Psoas muscle (tissue), 8 donors: ENCODE measurements around the gene HECTD1. TPM values are rescaled to one million over a fixed set of nuclear protein-coding genes. Genes with fewer than 3 reads are reported as not detected.
"Not testable (repeated sequence)": the region's sequence is repeated elsewhere in the genome, so short reads cannot be mapped to it uniquely, and the experiment has no call there.

Experiments
- ATAC-seq, 4 donors: fragments of 200-7000 bp; cut with Tn5 transposase; one replicate each; pipeline ENCODE4 v1.9.1; 2020; ENCODE audit warnings: moderate library complexity in 3 of 4, mild to moderate bottlenecking in 2 of 4
- DNase-seq, 2 donors: peaks; one replicate each; pipeline ENCODE4 v3.0.0-alpha.2; 2020
- H3K27ac ChIP-seq: fragments of 200-600 bp; one replicate; pipeline ENCODE4 v1.8.0; 2022
- H3K27me3 ChIP-seq, 3 donors: fragments of 200-600 bp in 1 of 3; one replicate each; pipeline versions ENCODE4 v1.6.1 to v1.8.0; 2013 to 2022; ENCODE audit warnings: low read length in 2 of 3, mild to moderate bottlenecking in 2 of 3, moderate library complexity in 1 of 3; ENCODE audit not compliant: insufficient read depth in 3 of 3
- H3K36me3 ChIP-seq, 2 donors: fragments of 200-600 bp in 1 of 2; one replicate each; pipeline versions ENCODE4 v1.6.1 to v1.8.0; 2013 to 2022; ENCODE audit warnings: low read depth in 1 of 2, mild to moderate bottlenecking in 1 of 2, moderate library complexity in 1 of 2; ENCODE audit not compliant: insufficient read depth in 1 of 2
- H3K4me1 ChIP-seq: fragments of 200-600 bp; one replicate; pipeline ENCODE4 v1.8.0; 2022
- H3K4me3 ChIP-seq: fragments of 200-600 bp; one replicate; pipeline ENCODE4 v1.8.0; 2022; ENCODE audit warnings: mild to moderate bottlenecking
- H3K9me3 ChIP-seq: fragments of 200-600 bp; one replicate; pipeline ENCODE4 v1.8.0; 2022
- CTCF ChIP-seq: fragments of 200-600 bp; IDR thresholded peaks from one replicate; pipeline ENCODE4 v1.8.0; 2022; ENCODE audit warnings: antibody characterized with exemption
- WGBS, 3 donors: extraction: QIAGEN DNeasy Blood & Tissue Kit; methylation state at CpG; one replicate each; pipeline versions ENCODE4 v1.1.6 to v1.1.7; 2013; 5-methylcytosine and 5-hydroxymethylcytosine counted together
- intact Hi-C, 2 donors: fragments of 100-400 bp; cut with DNase I; formaldehyde crosslinking; loops; one replicate each; pipeline versions ENCODE4 v1.11.0 to v1.14.2; 2022
- polyA plus RNA-seq, 3 donors: library from polyadenylated mRNA; stranded (reverse); fragments of 200-250 nt; gene quantifications; one replicate each; pipeline ENCODE4 v1.2.3, GENCODE V29; 2013
- total RNA-seq, 4 donors: library from RNA; stranded (reverse); fragmentation: NEBNext Ultra II Directional in 2 of 4; extraction: Animal tissue kit (Norgen Biotek cat#: 25700) in 2 of 4; gene quantifications; one replicate each; pipeline versions ENCODE4 v1.2.1 to v1.2.4, GENCODE V29; 2021 to 2023
- donor health status: healthy with polysubstance abuse.
- donor health status: DM: no; HTN: no; CAD: no; lungs with moderate emphysema.
- donor health status: Bipolar disorder and iron deficiency.
- donor health status: healthy.
- donor health status: DM: yes; HTN: yes; CAD: no.
- donor health status: DM: no; HTN: no; CAD: no.
- donor health status: DM: no; HTN: no; CAD: no.
- donor health status: DM: yes; HTN: yes; CAD: no.

The HECTD1 gene
- total and polyA plus RNA-seq, 7 donors, result 151 to 405 (median 217) TPM

- Histone ChIP-seq H3K27ac (no peak overlapping the region), H3K27me3 (no peaks in the 10 kb centered on the region), H3K4me1 (no peaks in the 10 kb centered on the region), H3K4me3 (no peak overlapping the region), H3K9me3 (no peaks in the 10 kb centered on the region), H3K36me3 (no peaks in the 10 kb centered on the region)
- whole genome bisulfite sequencing, 3 donors, result 82 to 89% (median 86%) methylated on average over 8 of the region's 8 CpGs
- TF ChIP-seq CTCF, result no peak
- ATAC-seq (no peak), DNase-seq (no peak)
- intact Hi-C loops, result no loop called here
These were observed 36.3 kb upstream of the HECTD1 start for GRCh38 chr14:31243860-31244259.

DNA sequence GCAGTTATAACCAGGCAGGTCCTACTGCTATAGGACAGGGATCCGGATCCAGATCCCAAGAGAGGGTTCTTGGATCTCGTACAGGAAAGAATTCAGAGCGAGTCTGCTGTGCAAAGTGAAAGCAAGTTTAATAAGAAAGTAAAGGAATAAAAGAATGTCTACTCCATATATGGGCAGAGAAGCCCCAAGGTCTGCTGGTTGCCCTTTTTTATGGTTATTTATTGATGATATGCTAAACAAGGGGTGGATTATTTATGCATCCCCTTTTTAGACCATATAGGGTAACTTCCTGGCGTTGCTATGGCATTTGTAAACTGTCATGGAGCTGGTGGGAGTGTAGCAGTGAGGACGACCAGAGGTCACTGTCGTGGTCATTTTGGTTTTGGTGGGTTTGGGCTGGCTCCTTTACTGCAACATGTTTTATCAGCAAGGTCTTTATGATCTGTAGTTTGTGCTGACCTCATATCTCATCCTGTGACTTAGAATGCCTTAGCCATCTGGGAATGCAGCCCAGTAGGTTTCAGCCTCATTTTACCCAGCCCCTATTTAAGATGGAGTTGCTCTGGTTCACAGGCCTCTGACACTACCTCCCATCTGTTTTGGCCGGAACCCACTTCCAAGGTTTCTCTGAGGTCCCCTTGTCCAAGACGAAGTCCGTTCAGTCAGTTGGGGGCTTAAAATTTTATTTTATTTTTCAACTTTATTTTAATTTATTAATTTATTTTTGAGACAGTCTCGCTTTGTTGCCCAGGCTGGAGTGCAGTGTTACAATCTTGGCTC is 34.8 kb upstream of the HECTD1 start:
- intact Hi-C loops, H3K9me3 ChIP-seq, H3K27me3 ChIP-seq, H3K27ac ChIP-seq, H3K4me1 ChIP-seq, H3K36me3 ChIP-seq, DNase-seq, ATAC-seq: not testable (repeated sequence)
- WGBS, 3 donors, result 63 to 69% (median 64%) methylated on average over 10 of the region's 10 CpGs
- peak overlapping the region; percentile 9 for H3K4me3 ChIP-seq

- 48 to 58% (median 57%) methylated on average over 2 of the region's 2 CpGs for WGBS, 3 donors
- H3K4me1 ChIP-seq, result no peaks in the 10 kb centered on the region
- no peaks in the 10 kb centered on the region for H3K36me3 ChIP-seq
- intact Hi-C loops, result no loop called here
- no peaks in the 10 kb centered on the region for H3K9me3 ChIP-seq
- DNase-seq (no peak), ATAC-seq (no peak)
- no peak overlapping the region for H3K27ac ChIP-seq
- H3K27me3 ChIP-seq, result no peaks in the 10 kb centered on the region
- peak overlapping the region; percentile 9 for H3K4me3 ChIP-seq
- no peak for TF ChIP-seq CTCF
These were observed 34.0 kb upstream of the HECTD1 start for GRCh38 chr14:31241450-31242114.

DNA sequence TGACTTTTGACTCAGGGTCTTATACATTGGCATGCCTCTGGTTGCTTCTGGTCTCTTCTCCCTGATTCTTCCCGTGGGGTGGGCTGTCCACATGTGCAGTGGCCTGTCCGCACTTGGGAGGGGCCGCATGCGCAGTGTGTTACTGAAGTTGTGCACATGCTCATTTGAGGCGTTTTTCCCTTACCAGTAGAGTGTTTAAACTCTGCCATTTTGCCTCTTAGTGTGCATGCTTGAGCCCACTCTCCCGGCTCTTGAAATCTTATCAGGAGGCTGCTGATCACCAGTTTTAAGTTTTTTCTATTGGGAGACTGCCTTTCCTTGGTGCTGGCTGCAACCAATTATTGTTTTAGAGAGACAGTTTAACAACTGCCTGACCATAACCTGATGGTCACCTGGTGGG is 32.1 kb upstream of the HECTD1 start:
- Histone ChIP-seq H3K4me1 (no peaks in the 10 kb centered on the region), H3K27me3 (no peaks in the 10 kb centered on the region), H3K36me3 (no peaks in the 10 kb centered on the region), H3K9me3 (no peaks in the 10 kb centered on the region), H3K4me3 (no peak overlapping the region), H3K27ac (no peak overlapping the region)
- no peak for DNase-seq
- no peak for ATAC-seq
- no peak for TF ChIP-seq CTCF
- intact Hi-C loops, result no loop called here
- 91 to 92% (median 91%) methylated on average over 6 of the region's 6 CpGs for WGBS, 3 donors

GRCh38 chr14:31235462-31235861 is 27.9 kb upstream of the HECTD1 start:
- WGBS, 3 donors, result 89 to 92% (median 92%) methylated on average over 3 of the region's 3 CpGs
- no peaks in the 10 kb centered on the region for H3K36me3 ChIP-seq
- TF ChIP-seq CTCF, result no peak

More at GRCh38 chr14:31235462-31235861, 27.9 kb upstream of the HECTD1 start:
- H3K4me1 ChIP-seq, result no peaks in the 10 kb centered on the region
- DNase-seq (no peak), ATAC-seq (no peak)
- H3K27ac ChIP-seq, result no peak overlapping the region
- no peak overlapping the region for H3K4me3 ChIP-seq
- H3K9me3 ChIP-seq, result no peaks in the 10 kb centered on the region
- no peaks in the 10 kb centered on the region for H3K27me3 ChIP-seq
- intact Hi-C loops, result no loop called here
